HG03039 (cell line): Measurements from ENCODE around the gene SPATA13.

Experiments used
- ATAC-seq: cut with Tn5 transposase; IDR thresholded peaks from one replicate; pipeline ENCODE4 v1.9.1; 2021; ENCODE audit warnings: mild to moderate bottlenecking, moderate library complexity; ENCODE audit not compliant: unreplicated experiment

Gene SPATA13

DNA sequence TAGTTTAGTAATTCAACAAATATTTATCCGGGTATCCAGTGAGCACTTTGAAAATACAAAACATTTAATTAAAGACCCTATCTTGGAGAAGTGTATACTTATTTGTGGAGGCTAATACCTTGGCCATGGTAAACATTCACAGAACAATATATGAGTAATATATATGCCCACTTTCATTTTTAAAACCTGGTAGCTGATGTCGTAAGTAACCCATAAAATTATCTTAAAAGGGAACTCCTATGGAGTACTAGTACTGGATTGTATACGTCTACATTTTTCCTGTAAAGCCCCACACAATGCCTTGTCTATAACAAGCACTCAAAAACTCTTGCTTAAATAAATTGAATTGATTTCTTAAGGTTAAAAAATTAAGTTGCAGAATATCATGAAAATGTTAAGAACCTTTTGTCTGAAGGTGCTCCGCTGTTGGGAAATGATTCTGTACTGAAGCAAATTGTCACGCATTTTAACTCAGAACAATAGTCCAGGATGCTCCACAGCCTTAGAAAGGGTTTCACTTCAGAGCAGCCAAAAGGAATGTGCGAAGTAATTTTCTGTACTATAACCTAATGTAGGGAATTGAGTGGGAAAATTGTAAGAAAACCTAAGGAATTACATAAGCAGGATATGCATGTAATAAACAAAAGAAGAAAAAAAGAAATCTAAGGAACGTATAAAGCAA lies 90.0 kb downstream of the SPATA13 start:
- ATAC-seq = no peak

DNA sequence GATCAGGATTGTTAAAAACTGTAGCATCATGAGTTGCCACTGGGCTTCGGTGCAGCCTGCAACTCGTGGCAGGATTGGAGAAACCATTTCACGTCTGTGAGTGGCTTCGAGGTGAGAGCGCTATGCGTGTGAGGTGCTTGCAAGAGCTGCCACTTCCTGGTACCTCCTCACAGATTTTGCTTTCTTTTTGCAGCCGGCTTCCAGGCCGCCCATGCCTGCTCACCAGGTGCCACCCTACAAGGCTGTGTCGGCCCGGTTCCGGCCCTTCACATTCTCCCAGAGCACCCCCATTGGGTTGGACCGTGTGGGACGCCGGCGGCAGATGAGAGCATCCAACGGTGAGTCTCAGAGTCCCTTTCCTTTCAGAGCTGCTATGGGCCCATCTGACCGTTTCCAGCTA lies 91.0 kb downstream of the SPATA13 start:
- no peak for ATAC-seq

DNA sequence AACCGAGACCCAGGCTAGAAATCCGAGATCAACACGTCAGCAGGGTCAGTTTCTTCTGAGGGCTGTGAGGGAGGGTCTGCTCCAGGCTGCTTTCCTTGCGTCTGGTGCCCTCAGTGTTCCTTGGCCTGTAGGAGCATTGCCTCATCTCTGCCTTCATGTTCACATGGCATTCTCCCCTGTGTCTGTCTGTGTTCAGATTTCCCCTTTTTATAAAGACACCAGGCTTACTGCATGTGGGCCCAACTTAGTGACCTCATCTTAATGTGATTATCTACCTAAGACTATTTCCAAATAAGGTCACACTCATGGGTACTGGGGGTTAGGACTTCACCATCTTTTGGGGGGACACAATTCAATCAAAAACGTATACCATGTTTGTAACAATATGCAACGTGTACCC lies 91.6 kb downstream of the SPATA13 start:
- no peak for ATAC-seq

DNA sequence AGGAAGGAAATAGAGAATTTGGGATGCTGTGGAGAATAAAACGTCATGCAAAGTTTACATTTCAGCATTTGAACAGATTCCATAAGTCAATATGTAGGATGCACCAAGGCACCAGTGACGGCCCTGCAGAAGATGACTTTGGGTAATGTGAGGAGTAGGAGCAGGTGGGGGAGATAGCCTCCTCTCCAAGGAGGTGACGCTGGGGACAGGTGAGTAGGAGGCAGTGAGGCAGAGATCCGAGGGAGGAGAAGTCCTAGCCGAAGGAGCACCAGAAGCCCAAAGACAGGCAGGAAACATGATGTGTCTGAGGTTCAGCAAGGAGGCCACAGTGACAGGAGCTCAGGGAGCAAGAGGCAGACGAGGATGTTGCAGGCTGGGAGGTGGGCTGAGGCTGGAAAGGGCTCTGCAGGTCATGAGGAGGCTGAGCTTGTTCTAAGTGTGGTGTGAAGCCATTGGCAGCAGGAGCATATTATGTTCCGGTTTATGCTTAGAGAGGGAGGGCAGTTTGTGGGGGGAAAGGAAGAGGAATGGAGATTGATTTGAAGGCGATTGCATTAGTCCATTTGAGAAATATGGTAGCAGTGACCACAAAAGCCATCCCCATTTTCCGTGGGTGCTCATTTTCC lies 93.1 kb downstream of the SPATA13 start:
- ATAC-seq = no peak

DNA sequence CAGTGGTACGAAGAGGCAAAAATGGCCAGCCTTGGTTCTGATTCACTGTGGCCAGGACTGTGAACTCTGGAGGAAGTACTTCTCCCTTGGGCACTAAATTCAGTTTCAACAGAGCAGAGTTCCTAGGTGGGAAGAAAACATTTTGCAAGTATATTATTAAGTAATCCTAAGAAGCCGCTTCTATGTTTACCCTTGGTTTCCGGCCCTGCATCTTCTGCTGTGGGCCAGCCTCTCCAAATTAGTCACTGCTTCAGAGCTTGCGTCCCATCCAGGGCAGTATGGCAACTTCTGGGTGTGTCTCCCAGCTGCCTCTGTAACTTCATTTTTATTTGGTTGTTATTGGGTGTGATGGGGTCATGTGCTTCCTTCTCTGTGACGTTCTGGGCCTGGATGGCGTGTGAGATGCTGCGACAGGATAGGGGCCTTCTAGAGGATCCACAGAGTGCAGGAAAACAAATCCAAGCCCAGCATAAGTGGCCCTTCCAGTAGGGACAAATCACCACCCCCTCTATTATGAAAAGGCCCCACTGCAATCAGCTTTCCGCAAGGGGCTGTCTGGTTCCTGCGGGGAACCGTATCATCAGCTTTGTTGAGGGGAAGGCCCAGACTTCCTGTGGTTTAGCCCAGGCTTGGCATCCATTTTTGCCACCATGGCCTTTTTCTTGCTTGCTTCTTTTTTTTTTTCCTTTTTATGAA lies 93.8 kb downstream of the SPATA13 start:
- ATAC-seq = no peak

DNA sequence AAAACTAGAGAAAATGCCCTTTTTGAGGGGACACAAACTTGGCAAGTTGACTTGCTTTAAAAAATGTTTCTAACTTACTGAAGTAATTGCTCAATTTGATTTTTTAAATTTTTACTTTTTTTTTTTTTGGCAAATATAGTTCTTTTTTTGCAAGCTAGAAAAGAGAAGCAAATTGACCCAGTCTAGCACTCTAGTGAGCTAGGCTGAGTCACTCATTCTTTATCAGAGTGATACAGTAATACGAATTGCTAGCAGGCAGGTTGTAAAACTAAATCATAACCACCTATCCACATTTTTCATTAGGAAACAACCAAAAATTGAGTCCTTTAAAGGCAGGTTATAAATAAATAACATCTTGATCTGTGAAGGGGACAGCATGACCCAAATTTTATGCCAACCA lies 97.0 kb downstream of the SPATA13 start:
- no peak for ATAC-seq

DNA sequence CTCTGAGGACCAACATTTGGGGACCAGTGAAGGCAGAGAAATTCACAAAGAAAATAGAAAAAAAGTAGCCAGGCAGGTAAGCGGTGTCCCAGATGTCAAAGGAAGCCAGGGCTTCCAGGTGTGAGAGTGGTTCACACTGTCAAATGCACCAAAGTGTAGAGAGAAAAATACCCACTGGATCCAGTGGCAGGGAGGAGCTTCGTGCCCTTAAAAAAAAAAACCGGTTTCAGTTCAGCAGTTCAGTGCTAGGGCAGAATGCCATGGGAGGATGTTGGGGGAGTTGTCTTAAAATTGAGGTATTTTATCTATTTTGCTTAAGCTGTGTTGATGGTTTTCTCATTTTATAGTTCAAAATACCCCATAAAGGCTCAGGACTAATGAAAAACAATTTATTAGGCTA lies 101.0 kb downstream of the SPATA13 start:
- ATAC-seq = no peak

DNA sequence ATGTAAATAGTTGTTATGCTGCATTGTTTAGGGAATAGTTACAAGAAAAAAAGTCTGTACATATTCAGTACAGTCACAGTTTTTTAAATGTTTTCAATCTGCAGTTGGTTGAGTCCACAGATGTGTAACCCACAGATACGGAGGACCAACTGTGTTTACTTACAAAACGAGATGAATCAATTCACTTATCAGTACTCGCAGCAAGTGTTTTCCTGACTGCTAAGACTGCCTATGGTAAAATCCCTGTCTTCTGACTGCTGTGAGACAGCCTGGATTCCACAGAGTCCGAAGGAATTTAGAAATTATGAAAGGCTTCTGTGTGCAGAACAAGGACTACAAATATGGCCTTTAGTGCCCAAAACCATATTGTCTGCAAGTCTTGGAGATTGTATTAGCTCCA lies 103.1 kb downstream of the SPATA13 start:
- ATAC-seq = no peak

DNA sequence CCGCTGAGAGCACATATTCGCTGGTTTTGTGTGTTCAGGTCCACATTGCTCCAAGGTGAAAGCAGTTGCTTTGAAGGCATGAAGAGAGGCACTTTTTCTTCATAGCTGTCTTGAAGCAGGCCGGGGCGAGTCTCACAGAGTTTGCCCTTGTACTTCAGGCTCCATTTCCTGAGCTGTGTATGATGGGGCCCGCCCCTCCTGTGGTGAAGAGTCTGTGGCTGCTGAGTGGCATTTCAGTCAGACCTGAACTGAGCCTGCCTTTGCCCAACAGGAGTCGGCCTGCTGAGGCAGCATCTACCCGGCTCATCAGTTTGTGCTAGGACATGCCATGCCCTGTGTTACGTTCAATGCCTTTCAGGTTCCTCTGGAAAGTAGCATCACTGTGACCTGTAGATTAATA lies 104.5 kb downstream of the SPATA13 start:
- ATAC-seq = no peak

DNA sequence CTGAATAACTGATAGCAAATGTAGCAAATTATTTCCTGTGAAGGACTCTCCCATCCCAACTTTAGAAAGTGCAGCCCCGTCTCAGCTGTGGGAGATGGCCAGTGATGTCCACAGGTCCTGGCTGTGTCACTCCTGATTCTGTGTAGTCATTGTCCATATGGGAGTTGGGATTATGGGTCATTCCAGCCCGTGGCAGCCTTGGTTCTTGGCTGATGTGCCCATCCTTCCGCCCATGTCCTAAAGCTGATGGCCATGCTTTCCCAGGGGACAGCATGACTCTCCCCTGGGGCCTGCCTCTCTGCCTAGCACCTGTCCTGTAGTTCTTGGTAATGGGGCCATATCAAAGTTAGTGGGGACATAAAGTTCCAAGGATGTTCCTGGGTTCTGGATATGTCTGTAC lies 104.9 kb downstream of the SPATA13 start:
- ATAC-seq = no peak

DNA sequence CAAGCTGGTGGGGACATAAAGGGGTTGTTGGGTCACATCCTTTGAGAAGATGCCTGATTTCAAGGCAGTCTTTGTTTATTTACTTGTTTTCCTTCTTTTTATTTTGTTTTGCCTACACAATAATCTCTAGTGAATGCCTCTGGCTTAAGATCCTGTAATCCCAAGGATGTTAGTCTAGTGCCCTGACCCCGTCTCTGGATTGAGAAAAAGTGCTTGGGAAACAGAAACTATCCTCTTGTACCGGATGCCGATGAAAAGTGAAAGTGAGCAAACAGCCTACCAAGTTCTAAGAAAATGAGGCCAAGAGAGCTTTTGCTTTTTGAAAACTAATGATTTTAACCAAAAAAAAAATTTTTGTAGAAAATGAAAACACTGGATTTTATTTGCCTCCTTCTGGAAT lies 106.8 kb downstream of the SPATA13 start:
- no peak for ATAC-seq

DNA sequence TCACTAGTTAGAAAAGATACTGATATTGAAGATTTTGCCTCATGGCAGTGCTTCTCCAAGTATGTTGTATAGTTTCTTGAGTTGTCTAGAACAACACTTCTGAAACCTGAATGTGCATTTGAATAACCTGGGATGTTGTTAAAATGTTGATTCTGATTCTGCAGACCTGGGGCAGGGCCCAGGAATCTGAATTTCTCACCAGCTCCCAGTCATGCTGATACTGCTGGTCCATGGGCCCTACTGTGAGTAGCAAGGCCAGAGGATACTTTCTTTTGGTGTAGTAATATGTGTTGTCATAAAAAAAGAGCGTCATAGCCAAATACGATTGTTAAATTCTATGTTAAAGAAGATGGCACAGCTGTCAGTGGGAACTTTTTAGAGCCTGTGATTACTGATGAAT lies 107.3 kb downstream of the SPATA13 start:
- ATAC-seq = no peak

DNA sequence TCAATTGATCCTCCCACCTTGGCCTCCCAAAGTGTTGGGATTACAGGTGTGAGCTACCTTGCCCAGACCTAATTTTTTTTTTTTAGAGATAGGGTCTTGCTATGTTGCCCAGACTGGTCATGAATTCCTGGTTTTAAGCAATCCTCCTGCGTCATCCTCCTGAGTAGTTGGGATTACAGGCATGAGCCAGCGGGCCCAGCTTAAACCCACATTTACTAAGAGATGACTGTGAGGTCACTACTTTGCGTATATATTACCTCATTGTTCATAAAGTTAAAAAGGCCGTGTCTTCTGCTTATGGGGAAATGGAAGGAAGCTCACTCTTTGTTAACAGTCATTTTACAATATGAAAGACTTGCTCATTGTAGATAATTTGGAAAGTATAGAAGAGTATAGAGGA lies 109.3 kb downstream of the SPATA13 start:
- no peak for ATAC-seq

DNA sequence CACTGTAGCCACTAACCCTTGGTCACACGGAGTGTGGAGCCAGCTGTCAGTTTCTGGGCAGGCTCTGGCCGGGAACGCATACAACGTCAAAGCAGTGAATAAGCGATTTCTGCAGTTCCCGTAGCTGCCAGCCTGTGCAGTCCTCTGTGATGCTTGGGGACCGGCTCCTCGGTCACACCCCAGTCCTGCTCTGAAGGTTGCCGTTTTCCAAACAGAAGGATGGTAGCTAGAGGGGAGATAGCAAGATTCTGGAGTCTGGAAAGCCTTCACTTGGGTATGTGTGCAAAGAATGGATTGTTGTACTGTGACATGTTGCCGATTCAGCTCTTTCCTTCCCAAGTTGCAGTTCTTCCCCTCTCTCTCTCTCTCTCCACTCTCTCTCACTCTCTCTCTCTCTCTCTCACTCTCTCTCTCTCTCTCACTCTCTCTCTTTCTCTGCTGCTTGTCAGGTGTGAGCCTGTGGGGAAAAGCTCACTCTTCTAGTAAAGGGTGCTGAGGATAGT lies 110.2 kb downstream of the SPATA13 start:
- peak; percentile 41 for ATAC-seq

DNA sequence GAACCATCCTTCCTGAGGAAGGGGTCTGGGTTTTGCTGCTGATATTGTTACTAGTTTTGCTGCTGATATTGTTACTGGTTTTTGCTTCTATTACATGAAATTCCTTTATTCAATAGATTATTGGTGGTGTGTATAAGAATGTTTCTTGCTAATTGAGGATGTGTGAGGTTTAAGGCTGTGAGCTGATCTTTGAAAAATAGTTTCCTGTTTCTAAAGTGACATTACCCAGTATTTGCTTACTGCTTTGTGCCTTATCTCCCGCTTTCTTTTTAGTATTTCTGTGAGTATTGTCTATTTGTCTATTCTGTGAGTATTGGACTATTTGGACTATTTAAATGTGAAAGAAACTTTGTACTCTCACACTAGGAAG lies 110.7 kb downstream of the SPATA13 start:
- ATAC-seq = no peak

DNA sequence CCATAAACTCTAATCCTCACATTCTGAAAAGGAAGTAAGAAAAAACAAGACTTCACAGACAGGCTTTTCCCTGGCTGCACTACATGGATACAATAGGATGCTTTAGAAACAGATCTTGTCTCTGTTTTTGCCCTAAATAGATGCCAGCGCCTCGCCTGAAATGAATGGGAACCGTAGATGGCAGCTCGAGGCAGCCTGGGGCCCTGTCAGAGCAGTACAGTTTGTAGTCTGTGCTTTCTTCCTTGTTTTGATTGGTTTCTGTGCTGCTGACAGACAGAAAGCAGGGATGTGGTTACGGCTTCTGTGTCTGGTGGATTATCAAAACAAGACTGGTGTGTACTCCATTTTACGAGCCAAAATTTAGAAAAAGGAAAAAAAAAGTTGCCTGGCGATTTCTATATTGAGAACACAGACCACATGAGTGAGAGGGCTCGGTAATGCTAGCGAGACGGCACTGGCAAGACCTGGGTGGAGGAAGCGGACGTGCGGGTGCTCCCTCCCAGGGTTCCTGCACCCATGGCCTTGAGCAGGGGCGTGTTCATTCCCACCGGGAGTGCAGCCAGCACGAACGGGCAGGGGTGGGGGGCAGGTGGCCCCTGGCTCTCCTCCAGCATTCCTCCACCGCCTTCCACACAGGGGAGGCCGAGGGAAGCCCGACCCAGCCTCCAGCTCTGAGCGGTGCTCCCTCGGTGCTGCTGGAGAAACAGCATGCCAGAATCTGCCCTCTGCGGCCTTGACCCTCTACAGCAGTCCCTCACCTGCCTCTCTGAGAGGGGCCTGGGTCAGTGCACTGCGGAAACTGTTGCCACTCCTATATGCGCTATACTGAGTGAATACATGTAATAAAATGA lies 111.3 kb downstream of the SPATA13 start:
- ATAC-seq = peak; percentile 51

DNA sequence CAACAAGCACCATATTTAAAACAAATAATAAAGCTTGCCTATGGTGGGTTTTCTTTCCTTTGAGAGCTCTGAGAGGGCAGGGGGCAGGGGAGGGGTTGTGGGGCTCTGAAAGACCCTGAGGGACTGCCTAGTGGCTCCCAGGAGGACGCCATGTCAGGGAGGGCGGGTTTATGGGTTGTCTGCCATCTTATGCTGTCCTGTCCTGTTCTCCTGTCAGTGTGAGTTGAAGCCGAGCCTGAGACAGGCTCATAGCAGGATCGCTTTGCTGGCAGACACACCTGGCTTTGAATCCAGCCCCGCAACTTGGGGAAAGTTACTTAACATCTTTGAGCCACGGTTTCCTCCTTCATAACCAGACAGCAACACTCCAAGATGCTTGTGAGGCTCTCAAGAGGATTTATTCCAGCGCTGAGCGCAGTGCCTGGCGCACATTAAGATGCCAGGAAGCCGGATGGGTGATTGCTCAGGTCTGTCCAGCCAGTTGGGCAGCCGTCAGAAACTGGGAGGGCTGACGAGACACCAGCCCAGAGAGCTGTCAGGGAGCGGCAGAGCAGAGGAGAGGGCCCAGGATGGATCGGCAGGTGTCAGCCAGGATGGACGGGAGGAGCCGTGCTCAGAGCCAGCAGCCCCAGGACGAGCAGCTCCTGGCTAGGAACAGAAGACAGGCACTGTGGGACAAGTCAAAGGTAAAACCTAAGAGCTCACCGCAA lies 112.1 kb downstream of the SPATA13 start:
- no peak for ATAC-seq

DNA sequence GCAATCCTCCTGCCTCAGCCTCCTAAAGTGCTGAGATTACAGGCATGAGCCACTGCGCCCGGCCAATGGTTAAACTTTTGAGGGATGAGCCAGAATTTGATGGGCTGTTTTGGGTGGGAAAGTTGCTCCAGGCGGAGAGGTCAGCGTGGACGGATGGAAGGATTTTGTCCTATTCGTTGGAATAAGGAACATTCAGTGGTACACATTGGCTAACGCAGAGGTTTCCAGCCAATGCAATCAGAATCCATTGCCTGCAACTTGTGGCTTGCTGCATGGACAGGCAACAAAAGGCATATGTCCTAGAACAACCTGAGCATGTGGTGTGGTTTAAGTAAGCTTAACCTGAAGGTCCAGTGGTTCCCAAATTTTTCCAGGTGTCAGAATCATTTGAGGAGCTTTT lies 113.4 kb downstream of the SPATA13 start:
- ATAC-seq = no peak

DNA sequence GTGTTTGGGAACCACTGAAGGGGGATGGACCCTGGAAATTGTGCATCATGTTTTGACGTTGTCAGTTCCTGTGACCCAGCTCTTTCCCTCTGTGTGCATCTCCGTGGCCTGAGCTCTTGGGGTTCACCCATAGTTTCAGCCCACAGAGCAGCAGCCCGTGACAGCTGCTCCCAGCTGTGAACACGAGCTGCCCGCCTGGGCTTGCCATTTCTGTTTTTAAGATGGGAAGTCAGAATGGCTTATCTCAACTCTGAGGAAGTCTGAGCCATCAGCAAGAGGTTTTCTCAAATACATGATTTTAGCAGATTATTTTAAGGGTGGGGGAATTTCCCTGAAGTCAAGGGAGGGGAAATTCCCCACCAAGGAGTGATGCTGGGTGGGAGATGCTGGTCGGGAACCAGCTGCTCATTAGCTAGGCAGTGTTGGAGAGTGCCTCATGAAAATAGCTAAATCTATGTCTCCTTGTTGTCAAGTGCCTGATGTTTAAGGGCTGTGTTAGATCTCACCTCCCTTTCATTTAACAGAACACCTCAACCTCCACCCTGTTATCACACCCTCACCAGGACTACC lies 114.0 kb downstream of the SPATA13 start:
- ATAC-seq = peak; percentile 53

DNA sequence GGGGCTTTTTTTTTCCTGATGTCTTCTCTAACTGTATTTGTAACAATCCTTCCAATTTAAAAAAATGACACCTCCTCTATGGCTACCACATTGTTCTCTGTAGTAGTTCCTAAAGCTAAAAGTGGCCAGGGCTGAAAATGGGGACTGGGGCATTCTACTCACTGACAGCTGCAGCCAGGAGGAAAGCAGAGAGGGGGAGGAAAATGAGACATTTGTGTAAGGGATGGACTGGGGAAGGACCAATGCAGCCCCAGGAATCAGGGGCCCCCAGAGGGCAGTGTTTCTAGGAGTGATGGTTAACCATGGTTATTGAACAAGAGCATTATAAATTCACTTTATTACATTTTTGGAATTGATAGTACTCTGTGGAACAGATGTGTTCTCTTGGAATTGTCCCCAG lies 114.5 kb downstream of the SPATA13 start:
- ATAC-seq = no peak
